Measurements from ENCODE around the gene ZNF638. TPM values are rescaled to one million over a fixed set of nuclear protein-coding genes. Genes with fewer than 3 reads are reported as not detected.
A peak's percentile ranks its signal among the peaks of the same experiment; 100 is the strongest.

The ZNF638 gene
- total and polyA plus RNA-seq, 2 of the 8 experiments (the other 6 are each of a cell fraction or from before 2014, with no cell fraction given): 45.3 to 143 TPM

GRCh38 chr2:71479261-71479660, 147.7 kb downstream of the ZNF638 start:
- H3K27ac ChIP-seq (ENCODE audit: low read depth, low read length): no peak overlapping the region
- WGBS, 2 experiments (ENCODE audit: extremely low coverage in 1 of 2, insufficient coverage in 1 of 2, insufficient read length in 1 of 2, insufficient replicate concordance in 2 of 2, low coverage in 1 of 2, low lambda C conversion rate in 2 of 2, missing lambda C conversion rate in 1 of 2): 83% methylated on average over 5 of the region's 5 CpGs; no CpG with 5 or more reads in 1 of the 2 experiments
- no peak overlapping the region for H3K18ac ChIP-seq (ENCODE audit: extremely low read depth, low read length)
- no peak overlapping the region for H2BK20ac ChIP-seq (ENCODE audit: low read length)
- H3K79me1 ChIP-seq (ENCODE audit: low read depth, low read length): no peaks in the 10 kb centered on the region
- CTCF ChIA-PET (ENCODE audit: partially characterized antibody): interaction anchor here (0.7 to 7.5 kb wide), 2 partner anchors 17 kb away, joined by 3 to 66 read pairs; no protein-coding TSS in a partner anchor
- POLR2A ChIA-PET (ENCODE audit: partially characterized antibody): no interaction called here
- H2BK120ac ChIP-seq (replicated peaks; ENCODE audit: low read depth, low read length): no peak overlapping the region
- H3K4me2 ChIP-seq (ENCODE audit: insufficient read depth in 1 of 2, low read depth in 2 of 2, low read length in 2 of 2): no peak overlapping the region
- H3K23ac ChIP-seq (ENCODE audit: insufficient read length): no peak overlapping the region
- DNase-seq (ENCODE audit: low read depth in 1 of 2, low spot score in 2 of 2): no peak
- H2BK5ac ChIP-seq (ENCODE audit: low read depth, low read length): no peak overlapping the region
- no peak overlapping the region for H2BK15ac ChIP-seq (ENCODE audit: low read length)
- no peak overlapping the region for H4K91ac ChIP-seq (replicated peaks; ENCODE audit: insufficient read length, low read length)
- no peaks in the 10 kb centered on the region for H3K23me2 ChIP-seq (ENCODE audit: low read depth, low read length)
- H4K5ac ChIP-seq (ENCODE audit: insufficient read length, low read depth, low read length): no peak overlapping the region
- H3K4me1 ChIP-seq (replicated peaks in 1 of 4; ENCODE audit: control insufficient read depth in 3 of 4, insufficient read depth in 4 of 4, low read length in 3 of 4): peaks cover 3 to 9% (median 5%) of the 10 kb centered on the region in 4 experiments; a peak in 5 of 7 replicates
- H3K9ac ChIP-seq (replicated peaks in 1 of 4; ENCODE audit: extremely low read depth in 1 of 4, low read depth in 3 of 4, low read length in 3 of 4): no peak overlapping the region
- H2AK5ac ChIP-seq (ENCODE audit: low read depth, low read length): 0 out of 2 replicates have a peak overlapping the region, but pooled peaks have one; percentile 39
- no peak overlapping the region for H3K4me3 ChIP-seq (ENCODE audit: extremely low read depth in 1 of 4, insufficient read depth in 2 of 4, low read depth in 3 of 4, low read length in 4 of 4)
- no peaks in the 10 kb centered on the region for H4K20me1 ChIP-seq (replicated peaks in 1 of 2; ENCODE audit: control insufficient read depth in 1 of 2, insufficient read depth in 2 of 2, low read length in 2 of 2)
- no peak overlapping the region for H3K56ac ChIP-seq (replicated peaks; ENCODE audit: insufficient read length, low read depth, low read length)
- no peak for FAIRE-seq
- no peaks in the 10 kb centered on the region for H3K36me3 ChIP-seq (ENCODE audit: control insufficient read depth in 2 of 4, insufficient read depth in 4 of 4, low read length in 3 of 4)
- H4K8ac ChIP-seq (ENCODE audit: extremely low read depth, insufficient read depth, low read length): no peak overlapping the region
- no peaks in the 10 kb centered on the region for H3K9me3 ChIP-seq (ENCODE audit: insufficient read depth in 2 of 2, low read depth in 1 of 2, low read length in 1 of 2)
- H3K14ac ChIP-seq (ENCODE audit: insufficient read length): no peak overlapping the region
- no peaks in the 10 kb centered on the region for H3K79me2 ChIP-seq (ENCODE audit: control insufficient read depth in 1 of 2, insufficient read depth in 2 of 2, low read length in 2 of 2)
- no peak overlapping the region for H3K4ac ChIP-seq (replicated peaks; ENCODE audit: insufficient read length, low read depth, low read length)
- H2BK12ac ChIP-seq (ENCODE audit: low read depth, low read length): no peak overlapping the region
- H3K27me3 ChIP-seq (replicated peaks in 1 of 4; ENCODE audit: control insufficient read depth in 3 of 4, extremely low read depth in 1 of 4, insufficient read depth in 3 of 4, low read length in 3 of 4): no peaks in the 10 kb centered on the region; a peak in 1 of 7 replicates
- H2AFZ ChIP-seq (ENCODE audit: low read length): no peak overlapping the region
- TF ChIP-seq RXRA (IDR thresholded peaks at IDR 0.05; ENCODE audit: insufficient read depth, low read depth, low read length) (no peak), TBP (IDR thresholded peaks at IDR 0.05; ENCODE audit: low read depth, low read length) (no peak), SP2 (IDR thresholded peaks at IDR 0.05; ENCODE audit: low read length) (no peak), MAFK (IDR thresholded peaks at IDR 0.05; ENCODE audit: low read depth, low read length) (no peak), FOSL1 (IDR thresholded peaks at IDR 0.05; ENCODE audit: insufficient read depth, low read depth, low read length) (no peak), POLR2A (IDR thresholded peaks at IDR 0.05; ENCODE audit: control extremely low read depth in 1 of 2, low read depth in 2 of 2, low read length in 2 of 2) (no peak), CEBPB (IDR thresholded peaks at IDR 0.05; ENCODE audit: low read depth, low read length) (no peak), KDM1A (IDR thresholded peaks at IDR 0.05; ENCODE audit: borderline replicate concordance, low read length) (no peak), JUN (IDR thresholded peaks at IDR 0.05; ENCODE audit: low read depth, low read length) (no peak), KDM4A (IDR thresholded peaks at IDR 0.05; ENCODE audit: low read depth, low read length, severe bottlenecking) (no peak), CREB1 (IDR thresholded peaks at IDR 0.05) (no peak)
- TF ChIP-seq, protein P1, sequence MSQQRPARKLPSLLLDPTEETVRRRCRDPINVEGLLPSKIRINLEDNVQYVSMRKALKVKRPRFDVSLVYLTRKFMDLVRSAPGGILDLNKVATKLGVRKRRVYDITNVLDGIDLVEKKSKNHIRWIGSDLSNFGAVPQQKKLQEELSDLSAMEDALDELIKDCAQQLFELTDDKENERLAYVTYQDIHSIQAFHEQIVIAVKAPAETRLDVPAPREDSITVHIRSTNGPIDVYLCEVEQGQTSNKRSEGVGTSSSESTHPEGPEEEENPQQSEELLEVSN (IDR thresholded peaks at IDR 0.05): no peak

Data from H1 (cell line).